GM12878 (cell line): ENCODE data around the gene ALG12. TPM values are rescaled to one million over a fixed set of nuclear protein-coding genes. Genes with fewer than 3 reads are reported as not detected.

ENCODE experiments used
- ATAC-seq: fragments of 200-7000 bp; cut with Tn5 transposase; 3 replicates; pipeline ENCODE4 v1.9.1; 2020; ENCODE audit warnings: mild to moderate bottlenecking, moderate library complexity
- BruUV-seq: library from RNA; stranded (reverse); fragments of 400-500 nt; replicated peaks from 2 replicates; lab custom pipeline; 2021; lab: Mats Ljungman, UMichigan
- CTCF ChIA-PET: fragments of 300-600 bp; sonication (Branson Sonifier 250); formaldehyde crosslinking; extraction: SDS; loops from one replicate; lab custom pipeline; 2021; ENCODE audit warnings: inconsistent platforms; lab: Yijun Ruan, JAX
- POLR2A ChIA-PET: fragments of 350-600 bp; formaldehyde crosslinking; extraction: SDS; loops from one replicate; lab custom pipeline; 2021; ENCODE audit warnings: inconsistent platforms; lab: Charles Lee
- RAD21 ChIA-PET: fragments of 300-600 bp; sonication (Branson Sonifier 250); formaldehyde crosslinking; loops from one replicate; lab custom pipeline; 2023; ENCODE audit warnings: antibody characterized with exemption; ENCODE audit not compliant: unreplicated experiment; lab: Charles Lee
- SMC1A ChIA-PET: fragments of 300-600 bp; sonication (Branson Sonifier 250); formaldehyde crosslinking; loops from one replicate; lab custom pipeline; 2023; ENCODE audit not compliant: unreplicated experiment, uncharacterized antibody; lab: Charles Lee
- DNase-seq: peaks from one replicate; pipeline ENCODE4 v3.0.0-alpha.2; 2011; ENCODE audit warnings: low read depth, low spot score
- FAIRE-seq: peaks from 3 replicates; lab custom pipeline; 2011; peaks lifted over from hg19 to GRCh38; lab: Jason Lieb, UNC
- H2AFZ ChIP-seq: 2 replicates; pipeline ENCODE4 v1.6.0; 2011; ENCODE audit warnings: low read depth, low read length, control low read depth; ENCODE audit not compliant: control insufficient read depth
- H3K27ac ChIP-seq: 2 replicates; pipeline ENCODE4 v1.5.1; 2011; ENCODE audit warnings: control low read depth; ENCODE audit not compliant: control insufficient read depth, insufficient read depth
- H3K27me3 ChIP-seq, 2 experiments: replicated peaks in 1 of 2; 2 replicates each; pipeline versions ENCODE4 v1.6.0 to v1.6.1; 2011; ENCODE audit warnings: low read length in 1 of 2; ENCODE audit not compliant: control insufficient read depth in 2 of 2, insufficient read depth in 2 of 2
- H3K36me3 ChIP-seq, 2 experiments: 2 replicates each; pipeline ENCODE4 v1.5.1; 2011; ENCODE audit warnings: low read length in 1 of 2; ENCODE audit not compliant: control insufficient read depth in 2 of 2, insufficient read depth in 2 of 2
- H3K4me1 ChIP-seq: 2 replicates; pipeline ENCODE4 v1.6.1; 2011; ENCODE audit warnings: mild to moderate bottlenecking, low read length, moderate library complexity, mixed read lengths; ENCODE audit not compliant: control insufficient read depth, insufficient read depth
- H3K4me2 ChIP-seq: 2 replicates; pipeline ENCODE4 v1.6.0; 2011; ENCODE audit warnings: control low read depth; ENCODE audit not compliant: control insufficient read depth, insufficient read depth
- H3K4me3 ChIP-seq: fragments of 200-600 bp; sonication (generic); 2 replicates; pipeline ENCODE4 v1.5.1; 2016
- H3K79me2 ChIP-seq: 2 replicates; pipeline ENCODE4 v1.6.0; 2011; ENCODE audit warnings: low read length; ENCODE audit not compliant: control insufficient read depth, insufficient read depth
- H3K9ac ChIP-seq: 2 replicates; pipeline ENCODE4 v1.8.0; 2011; ENCODE audit warnings: low read length, control low read depth, mixed read lengths; ENCODE audit not compliant: control insufficient read depth, insufficient read depth
- H3K9me3 ChIP-seq: replicated peaks from 3 replicates; pipeline ENCODE4 v1.5.1; 2011; ENCODE audit warnings: mild to moderate bottlenecking, low read length; ENCODE audit not compliant: control insufficient read depth, insufficient read depth
- H4K20me1 ChIP-seq: 2 replicates; pipeline ENCODE4 v1.6.0; 2011; ENCODE audit not compliant: control insufficient read depth, insufficient read depth
- GABPA ChIP-seq: IDR thresholded peaks from 2 replicates; pipeline ENCODE4 v1.6.1; 2014; ENCODE audit warnings: antibody characterized with exemption, low read depth, mild to moderate bottlenecking, inconsistent platforms
- NFYA ChIP-seq: IDR thresholded peaks from 2 replicates; pipeline ENCODE4 v1.6.1; 2011; ENCODE audit warnings: low read depth, mild to moderate bottlenecking, low read length, improper control_type of control experiment, borderline replicate concordance
- NR2C2 ChIP-seq: IDR thresholded peaks from 2 replicates; pipeline ENCODE4 v1.6.1; 2011; ENCODE audit warnings: borderline replicate concordance, low read depth; ENCODE audit not compliant: control insufficient read depth, insufficient read length
- RFX5 ChIP-seq: IDR thresholded peaks from 2 replicates; pipeline ENCODE4 v1.6.1; 2011; ENCODE audit warnings: low read depth, low read length, improper control_type of control experiment
- WGBS: methylation state at CpG from one replicate; pipeline ENCODE4 v1.1.6; 2016; ENCODE audit warnings: low lambda C conversion rate; ENCODE audit not compliant: insufficient replicate concordance, insufficient coverage; ENCODE audit errors: missing lambda C conversion rate; 5-methylcytosine and 5-hydroxymethylcytosine counted together
- in situ Hi-C: fragments of 300-500 bp; cut with MboI; formaldehyde crosslinking; loops from 9 replicates; pipeline ENCODE4 v1.14.3; 2018; ENCODE audit warnings: mixed read lengths
- intact Hi-C: fragments of 100-400 bp; cut with micrococcal nuclease; formaldehyde crosslinking; loops from one replicate; pipeline ENCODE4 v1.14.2; 2022; ENCODE audit not compliant: unreplicated experiment
- polyA plus RNA-seq, 11 experiments: library from polyadenylated mRNA; depleted of rRNA in 4 of 11; unstranded in 6 of 11; stranded (reverse) in 5 of 11; fragments of >200 nt; fragmentation: Nextera tagmentation in 4 of 11; fragmentation: Illumina TruSeq in 1 of 11; extraction: Ambion mirVana in 4 of 11; extraction: Trizol in 1 of 11; gene quantifications; 1 replicate in 1 of 11; 2 replicates in 10 of 11; pipeline versions ENCODE4 v1.2.1 to v1.2.3, GENCODE V29; 2011 to 2016; ENCODE audit warnings: inconsistent platforms in 2 of 11, missing spikeins in 2 of 11, low read depth in 1 of 11
- total RNA-seq, 4 experiments: library from RNA; depleted of rRNA in 3 of 4; stranded (reverse); fragments of >200 nt in 3 of 4; fragmentation: Illumina TruSeq in 1 of 4; extraction: Trizol in 1 of 4; gene quantifications; 2 replicates each; pipeline versions ENCODE4 v1.2.1 to v1.2.3, GENCODE V29; 2013 to 2021

Gene ALG12
- total and polyA plus RNA-seq, 10 of the 15 experiments (the other 5 are each of a cell fraction or from before 2014, with no cell fraction given) = 0.22 to 23.4 (median 6.6) TPM

GRCh38 chr22:49918911-49919881 lies 958 bp upstream of the ALG12 start:
- TF ChIP-seq NR2C2 = no peak
- H3K9ac ChIP-seq = peak overlapping the region; percentile 84
- ChIA-PET POLR2A (no interaction called here), CTCF (interaction anchor here (1.3 kb wide), 1 partner anchor 11 kb away, joined by 6 read pairs; no protein-coding TSS in a partner anchor), SMC1A (no interaction called here), RAD21 (interaction anchor here (1.0 to 1.2 kb wide), 2 partner anchors 12 to 111 kb away, joined by 3 read pairs; no protein-coding TSS in a partner anchor)
- H3K4me3 ChIP-seq = peak overlapping the region; percentile 69
- peaks cover 25% of the 10 kb centered on the region for H3K4me1 ChIP-seq
- H4K20me1 ChIP-seq = no peaks in the 10 kb centered on the region
- DNase-seq (no peak), FAIRE-seq (no peak), ATAC-seq (no peak)
- H3K27me3 ChIP-seq = no peaks in the 10 kb centered on the region
- no peak overlapping the region; the same call in 1 of the 2 replicates for H2AFZ ChIP-seq
- no peaks in the 10 kb centered on the region for H3K9me3 ChIP-seq
- H3K79me2 ChIP-seq = peaks cover 26% of the 10 kb centered on the region
- no peaks in the 10 kb centered on the region; a peak in 2 of 4 replicates for H3K36me3 ChIP-seq
- no TSS peak for BruUV-seq
- peak overlapping the region; percentile 58 for H3K27ac ChIP-seq
- in situ Hi-C loops = no loop called here
- intact Hi-C loops = loop anchor here (2.0 kb wide), 2 partner anchors 38 to 92 kb away; partner anchors contain the start of gene BRD1
- peak overlapping the region; percentile 90 for H3K4me2 ChIP-seq
- WGBS = 41% methylated on average over 44 of the region's 47 CpGs

GRCh38 chr22:49916831-49917230 lies 1.4 kb downstream of the ALG12 start:
- FAIRE-seq = no peak
- H3K36me3 ChIP-seq = peaks cover 0 to 5% of the 10 kb centered on the region in 2 experiments; a peak in 3 of 4 replicates
- in situ Hi-C loops (no loop called here), intact Hi-C loops (no loop called here)
- H2AFZ ChIP-seq = no peak overlapping the region
- ATAC-seq = no peak
- POLR2A ChIA-PET = interaction anchor here (1.1 to 1.2 kb wide), 2 partner anchors 9 to 100 kb away, joined by 3 to 5 read pairs; no protein-coding TSS in a partner anchor
- H3K4me1 ChIP-seq = peaks cover 16% of the 10 kb centered on the region
- TSS peak; percentile 52 for BruUV-seq
- H3K27me3 ChIP-seq = no peaks in the 10 kb centered on the region
- TF ChIP-seq GABPA = no peak
- no peak for TF ChIP-seq NR2C2
- no peak for TF ChIP-seq RFX5
- TF ChIP-seq NFYA = no peak
- no peaks in the 10 kb centered on the region for H4K20me1 ChIP-seq
- RAD21 ChIA-PET = interaction anchor here (1.7 kb wide), 1 partner anchor 35 kb away, joined by 6 read pairs; no protein-coding TSS in a partner anchor
- SMC1A ChIA-PET = interaction anchor here (2.0 kb wide), 1 partner anchor 62 kb away, joined by 6 read pairs; no protein-coding TSS in a partner anchor
- H3K4me2 ChIP-seq = peak overlapping the region; percentile 81
- no peak for DNase-seq
- peak overlapping the region; percentile 92; the same call in 1 of the 2 replicates for H3K4me3 ChIP-seq
- no peak overlapping the region for H3K9ac ChIP-seq
- CTCF ChIA-PET = interaction anchor here (0.6 to 1.0 kb wide), 2 partner anchors 87 to 144 kb away, joined by 3 to 4 read pairs; no protein-coding TSS in a partner anchor
- peaks cover 26% of the 10 kb centered on the region for H3K79me2 ChIP-seq
- no peaks in the 10 kb centered on the region for H3K9me3 ChIP-seq
- 78% methylated on average over 11 of the region's 11 CpGs for WGBS
- H3K27ac ChIP-seq = no peak overlapping the region
